C4-2B (cell line): ENCODE data around the gene CNOT3.

ENCODE experiments used
- ZFX ChIP-seq: fragments of 450-650 bp; IDR thresholded peaks from 2 replicates; pipeline ENCODE4 v1.6.1; 2017
- TF ChIP-seq, protein P1 (sequence below): fragments of 450-650 bp; conservative IDR thresholded peaks from 2 replicates; pipeline ENCODE4 v1.5.1; 2017; ENCODE audit warnings: mild to moderate bottlenecking

DNA sequence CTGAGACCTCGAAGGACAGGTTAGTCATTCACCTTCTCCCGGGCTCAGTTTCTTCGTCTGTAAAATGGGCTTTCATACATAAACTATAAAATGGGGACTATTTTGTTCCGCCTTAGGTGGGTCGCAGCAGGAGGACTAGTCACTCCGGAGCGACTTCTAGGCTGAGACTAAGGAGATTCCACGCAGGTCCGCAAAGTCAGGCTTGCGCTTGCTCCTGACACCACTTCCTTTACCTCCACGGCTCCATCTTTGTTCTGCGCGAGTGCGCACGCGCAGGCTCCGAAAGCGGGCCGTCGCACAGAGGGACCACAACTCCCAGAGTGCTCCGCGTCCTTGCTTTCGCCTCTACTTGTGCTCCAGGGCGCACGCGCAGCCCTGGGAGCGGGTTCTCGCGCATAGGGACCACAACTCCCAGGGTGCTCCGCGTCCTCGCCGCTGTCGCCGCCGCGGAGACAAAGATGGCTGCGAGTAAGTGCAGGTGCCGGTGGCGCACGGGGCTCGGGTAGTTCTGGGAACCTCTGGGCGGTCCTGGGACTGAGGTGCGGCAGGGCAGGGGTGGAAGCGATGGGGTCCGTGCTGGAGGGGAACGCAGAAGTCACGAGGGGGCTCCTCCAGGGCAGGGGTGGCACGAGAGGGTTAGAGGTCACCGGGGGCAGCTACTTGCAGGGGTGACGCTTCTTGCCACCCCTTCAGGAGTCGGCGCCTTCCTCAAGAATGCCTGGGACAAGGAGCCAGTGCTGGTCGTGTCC, 35.0 kb upstream of the CNOT3 start, which contains the start of gene NDUFA3:
- TF ChIP-seq, protein P1, sequence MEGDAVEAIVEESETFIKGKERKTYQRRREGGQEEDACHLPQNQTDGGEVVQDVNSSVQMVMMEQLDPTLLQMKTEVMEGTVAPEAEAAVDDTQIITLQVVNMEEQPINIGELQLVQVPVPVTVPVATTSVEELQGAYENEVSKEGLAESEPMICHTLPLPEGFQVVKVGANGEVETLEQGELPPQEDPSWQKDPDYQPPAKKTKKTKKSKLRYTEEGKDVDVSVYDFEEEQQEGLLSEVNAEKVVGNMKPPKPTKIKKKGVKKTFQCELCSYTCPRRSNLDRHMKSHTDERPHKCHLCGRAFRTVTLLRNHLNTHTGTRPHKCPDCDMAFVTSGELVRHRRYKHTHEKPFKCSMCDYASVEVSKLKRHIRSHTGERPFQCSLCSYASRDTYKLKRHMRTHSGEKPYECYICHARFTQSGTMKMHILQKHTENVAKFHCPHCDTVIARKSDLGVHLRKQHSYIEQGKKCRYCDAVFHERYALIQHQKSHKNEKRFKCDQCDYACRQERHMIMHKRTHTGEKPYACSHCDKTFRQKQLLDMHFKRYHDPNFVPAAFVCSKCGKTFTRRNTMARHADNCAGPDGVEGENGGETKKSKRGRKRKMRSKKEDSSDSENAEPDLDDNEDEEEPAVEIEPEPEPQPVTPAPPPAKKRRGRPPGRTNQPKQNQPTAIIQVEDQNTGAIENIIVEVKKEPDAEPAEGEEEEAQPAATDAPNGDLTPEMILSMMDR: no peak
- no peak for TF ChIP-seq ZFX
